Smooth muscle cell (in vitro differentiated cells): ENCODE results near the gene SHC3. TPM values are rescaled to one million over a fixed set of nuclear protein-coding genes. Genes with fewer than 3 reads are reported as not detected.

Experiments
- DNase-seq: peaks from one replicate; lab custom pipeline; 2025; ENCODE audit not compliant: unreplicated experiment; lab: John Stamatoyannopoulos, UW
- H2AFZ ChIP-seq: fragments of 200-600 bp; sonication (generic); 2 replicates; pipeline ENCODE4 v1.6.0; 2016; ENCODE audit warnings: antibody characterized with exemption, low read depth, mild to moderate bottlenecking
- H3F3A ChIP-seq: fragments of 200-600 bp; sonication (generic); 2 replicates; pipeline ENCODE4 v1.6.0; 2017; ENCODE audit warnings: antibody characterized with exemption, low read depth
- H3K27ac ChIP-seq: fragments of 200-600 bp; sonication (generic); 2 replicates; pipeline ENCODE4 v1.5.1; 2016; ENCODE audit warnings: low read depth, mild to moderate bottlenecking
- H3K27me3 ChIP-seq: fragments of 200-600 bp; sonication (generic); 2 replicates; pipeline ENCODE4 v1.6.1; 2016; ENCODE audit warnings: low read depth, mild to moderate bottlenecking
- H3K36me3 ChIP-seq: fragments of 200-600 bp; sonication (generic); 2 replicates; pipeline ENCODE4 v1.5.1; 2016; ENCODE audit warnings: low read depth
- H3K4me1 ChIP-seq: fragments of 200-600 bp; sonication (generic); 2 replicates; pipeline ENCODE4 v1.5.1; 2016; ENCODE audit warnings: low read depth
- H3K4me2 ChIP-seq: fragments of 200-600 bp; sonication (generic); 2 replicates; pipeline ENCODE4 v1.6.0; 2016; ENCODE audit warnings: mild to moderate bottlenecking
- H3K4me3 ChIP-seq: fragments of 200-600 bp; sonication (generic); 2 replicates; pipeline ENCODE4 v1.5.1; 2016; ENCODE audit warnings: mild to moderate bottlenecking
- H3K79me2 ChIP-seq: fragments of 200-600 bp; sonication (generic); 2 replicates; pipeline ENCODE4 v1.6.0; 2016; ENCODE audit warnings: low read depth, mild to moderate bottlenecking
- H3K9ac ChIP-seq: fragments of 200-600 bp; sonication (generic); 2 replicates; pipeline ENCODE4 v1.6.0; 2016; ENCODE audit warnings: low read depth
- H3K9me3 ChIP-seq: fragments of 200-600 bp; sonication (generic); replicated peaks from 2 replicates; pipeline ENCODE4 v1.5.1; 2016; ENCODE audit warnings: low read depth
- H4K20me1 ChIP-seq: fragments of 200-600 bp; sonication (generic); 2 replicates; pipeline ENCODE4 v1.6.0; 2016; ENCODE audit warnings: low read depth
- WGBS: methylation state at CpG from one replicate; pipeline ENCODE4 v1.1.7; 2016; ENCODE audit warnings: low lambda C conversion rate; 5-methylcytosine and 5-hydroxymethylcytosine counted together
- polyA plus RNA-seq: library from polyadenylated mRNA; unstranded; fragments of >200 nt; fragmentation: Nextera tagmentation; extraction: Ambion mirVana; gene quantifications from 2 replicates; pipeline ENCODE4 v1.2.1, GENCODE V29; 2016
- total RNA-seq: library from RNA; depleted of rRNA; stranded (reverse); fragments of >200 nt; gene quantifications from 2 replicates; pipeline ENCODE4 v1.2.3, GENCODE V29; 2014
- TF ChIP-seq, protein P1 (sequence below): fragments of 200-600 bp; sonication (generic); IDR thresholded peaks from 2 replicates; pipeline ENCODE4 v1.5.1; 2017; ENCODE audit warnings: borderline replicate concordance, mild to moderate bottlenecking, antibody characterized with exemption; ENCODE audit not compliant: insufficient read depth, poor library complexity, severe bottlenecking

SHC3 gene
- total and polyA plus RNA-seq, 2 experiments from 2014 or later: 0.38 to 0.67 TPM

DNA sequence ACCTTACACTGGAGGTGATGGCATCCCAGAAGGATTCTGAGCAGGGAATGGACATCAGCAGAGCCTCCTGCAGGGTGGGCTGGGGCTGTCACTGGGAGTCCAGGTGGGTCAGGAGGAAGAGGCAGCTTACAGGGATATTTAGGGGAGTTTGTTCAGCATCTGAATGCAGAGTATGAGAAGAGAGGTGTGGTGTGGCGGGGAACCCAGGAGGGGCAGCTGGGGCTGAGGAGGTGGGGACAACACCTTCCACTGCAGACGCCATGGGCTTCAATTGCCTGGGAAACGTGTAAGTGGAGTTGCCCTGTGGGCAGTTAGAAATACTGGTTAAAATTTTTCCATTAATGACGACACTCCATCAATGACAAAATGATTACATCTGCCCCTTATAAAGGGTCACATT lies 153.9 kb downstream of the SHC3 start:
- no peak overlapping the region for H2AFZ ChIP-seq
- H3K9me3 ChIP-seq: no peaks in the 10 kb centered on the region
- no peak overlapping the region for H3K4me3 ChIP-seq
- H3K4me1 ChIP-seq: peaks cover 4% of the 10 kb centered on the region
- H3K4me2 ChIP-seq: no peak overlapping the region
- no peaks in the 10 kb centered on the region for H3K27me3 ChIP-seq
- TF ChIP-seq, protein P1, sequence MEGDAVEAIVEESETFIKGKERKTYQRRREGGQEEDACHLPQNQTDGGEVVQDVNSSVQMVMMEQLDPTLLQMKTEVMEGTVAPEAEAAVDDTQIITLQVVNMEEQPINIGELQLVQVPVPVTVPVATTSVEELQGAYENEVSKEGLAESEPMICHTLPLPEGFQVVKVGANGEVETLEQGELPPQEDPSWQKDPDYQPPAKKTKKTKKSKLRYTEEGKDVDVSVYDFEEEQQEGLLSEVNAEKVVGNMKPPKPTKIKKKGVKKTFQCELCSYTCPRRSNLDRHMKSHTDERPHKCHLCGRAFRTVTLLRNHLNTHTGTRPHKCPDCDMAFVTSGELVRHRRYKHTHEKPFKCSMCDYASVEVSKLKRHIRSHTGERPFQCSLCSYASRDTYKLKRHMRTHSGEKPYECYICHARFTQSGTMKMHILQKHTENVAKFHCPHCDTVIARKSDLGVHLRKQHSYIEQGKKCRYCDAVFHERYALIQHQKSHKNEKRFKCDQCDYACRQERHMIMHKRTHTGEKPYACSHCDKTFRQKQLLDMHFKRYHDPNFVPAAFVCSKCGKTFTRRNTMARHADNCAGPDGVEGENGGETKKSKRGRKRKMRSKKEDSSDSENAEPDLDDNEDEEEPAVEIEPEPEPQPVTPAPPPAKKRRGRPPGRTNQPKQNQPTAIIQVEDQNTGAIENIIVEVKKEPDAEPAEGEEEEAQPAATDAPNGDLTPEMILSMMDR: no peak
- no peak overlapping the region for H3K9ac ChIP-seq
- no peak overlapping the region for H3K27ac ChIP-seq
- H3F3A ChIP-seq: peaks cover 13% of the 10 kb centered on the region
- H3K79me2 ChIP-seq: no peaks in the 10 kb centered on the region
- no peaks in the 10 kb centered on the region for H4K20me1 ChIP-seq
- no peak for DNase-seq
- WGBS: 88% methylated on average over 4 of the region's 4 CpGs
- H3K36me3 ChIP-seq: no peaks in the 10 kb centered on the region

DNA sequence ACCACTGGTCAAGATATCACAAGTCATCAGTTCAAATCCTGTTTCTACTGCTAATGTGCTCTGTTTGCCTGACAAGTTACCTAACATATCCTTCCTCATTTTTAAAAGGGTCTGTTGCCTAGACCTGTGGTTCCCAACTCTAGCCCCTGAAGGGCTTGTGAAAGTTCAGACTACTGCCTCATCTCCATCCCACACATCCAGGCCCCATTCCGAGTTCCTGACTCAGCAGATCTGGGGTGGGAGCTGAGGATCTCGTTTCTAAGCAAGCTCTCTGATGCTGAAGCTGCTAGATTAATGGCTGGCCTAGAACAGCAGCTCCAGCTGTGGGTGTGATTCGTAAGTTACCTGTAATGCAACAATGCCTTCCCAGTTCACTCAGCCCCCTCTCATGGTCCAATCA lies 154.9 kb downstream of the SHC3 start:
- 43% methylated on average over 3 of the region's 3 CpGs for WGBS
- H3K27me3 ChIP-seq: no peaks in the 10 kb centered on the region
- DNase-seq: no peak
- peak overlapping the region; percentile 84 for H3K27ac ChIP-seq
- H3K79me2 ChIP-seq: no peaks in the 10 kb centered on the region
- no peaks in the 10 kb centered on the region for H3K36me3 ChIP-seq
- TF ChIP-seq, protein P1: no peak
- H4K20me1 ChIP-seq: no peaks in the 10 kb centered on the region
- H3K9me3 ChIP-seq: no peaks in the 10 kb centered on the region
- H3K4me2 ChIP-seq: peak overlapping the region; percentile 32
- no peak overlapping the region for H2AFZ ChIP-seq
- peaks cover 4% of the 10 kb centered on the region for H3K4me1 ChIP-seq
- H3K9ac ChIP-seq: no peak overlapping the region
- no peak overlapping the region for H3K4me3 ChIP-seq
- peaks cover 13% of the 10 kb centered on the region for H3F3A ChIP-seq

DNA sequence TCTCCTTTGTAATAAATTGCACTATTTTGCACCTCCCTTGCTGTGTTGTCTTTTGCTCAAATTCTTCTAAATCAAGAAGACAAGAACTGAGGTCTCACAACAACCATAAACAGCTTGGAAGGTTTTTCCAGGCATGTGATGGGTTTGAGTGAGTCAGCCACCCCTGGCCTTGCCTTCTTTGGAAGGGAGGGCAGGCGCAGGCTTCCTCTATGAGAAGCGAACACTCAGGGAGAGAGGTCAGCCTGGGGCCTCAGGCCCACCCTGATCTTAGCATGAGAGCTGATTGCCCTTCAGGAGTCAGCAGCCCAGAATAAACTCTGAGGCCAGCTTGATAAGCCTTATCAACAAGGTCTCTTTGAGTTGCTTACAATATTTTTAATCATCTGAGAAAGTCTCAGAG lies 155.7 kb downstream of the SHC3 start:
- Histone ChIP-seq H4K20me1 (no peaks in the 10 kb centered on the region), H3K27ac (peak overlapping the region; percentile 84), H3K4me3 (no peak overlapping the region), H3K9me3 (no peaks in the 10 kb centered on the region), H3K9ac (no peak overlapping the region), H3K27me3 (no peaks in the 10 kb centered on the region), H3K4me1 (peaks cover 4% of the 10 kb centered on the region), H3K4me2 (peak overlapping the region; percentile 32), H3K79me2 (no peaks in the 10 kb centered on the region), H3F3A (peaks cover 13% of the 10 kb centered on the region), H3K36me3 (no peaks in the 10 kb centered on the region), H2AFZ (peak overlapping the region; percentile 41)
- WGBS: 10% methylated on average over 2 of the region's 2 CpGs
- TF ChIP-seq, protein P1: no peak
- no peak for DNase-seq

DNA sequence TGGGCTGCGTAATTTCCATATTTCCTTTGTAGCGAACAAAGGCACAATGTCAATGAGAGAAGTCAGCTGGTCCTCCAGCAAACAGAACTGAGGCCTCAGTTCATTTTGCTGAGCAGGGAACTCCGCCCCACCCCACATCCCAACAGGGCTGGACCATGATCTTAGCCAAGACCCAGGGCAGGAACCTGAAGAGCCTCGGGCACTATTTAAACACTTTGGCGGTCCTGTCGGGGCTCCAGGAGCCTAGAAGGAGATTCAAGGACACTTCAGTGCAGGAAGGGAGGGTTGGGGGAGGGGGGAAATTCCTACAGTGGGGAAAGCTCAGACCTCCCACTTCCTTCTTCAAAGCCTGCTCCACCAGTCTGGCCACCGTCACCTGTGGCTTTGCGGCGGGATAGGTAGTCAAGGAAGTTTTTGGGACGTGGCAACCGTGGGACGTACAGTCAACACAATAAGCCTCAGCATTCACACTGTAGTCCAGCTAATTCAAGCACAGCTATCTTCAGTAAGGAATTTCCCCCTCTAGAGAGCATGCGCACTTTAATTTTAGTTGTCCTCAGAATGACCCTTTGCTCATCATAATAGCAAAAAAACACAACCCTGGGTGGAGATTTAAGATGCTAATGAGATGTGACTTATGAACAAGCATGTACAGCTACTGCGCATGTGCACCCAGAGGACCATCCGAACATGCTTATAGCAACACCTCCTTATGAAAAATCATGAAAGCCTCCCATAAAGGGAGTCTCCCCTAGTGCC lies 156.4 kb downstream of the SHC3 start:
- H3K9ac ChIP-seq: no peak overlapping the region
- peaks cover 13% of the 10 kb centered on the region for H3F3A ChIP-seq
- H3K27me3 ChIP-seq: no peaks in the 10 kb centered on the region
- DNase-seq: no peak
- peaks cover 4% of the 10 kb centered on the region for H3K4me1 ChIP-seq
- no peaks in the 10 kb centered on the region for H3K79me2 ChIP-seq
- peak overlapping the region; percentile 84 for H3K27ac ChIP-seq
- H3K4me2 ChIP-seq: peak overlapping the region; percentile 32
- no peaks in the 10 kb centered on the region for H3K9me3 ChIP-seq
- TF ChIP-seq, protein P1: no peak
- H3K4me3 ChIP-seq: no peak overlapping the region
- WGBS: 64% methylated on average over 15 of the region's 15 CpGs
- H2AFZ ChIP-seq: no peak overlapping the region
- no peaks in the 10 kb centered on the region for H4K20me1 ChIP-seq
- H3K36me3 ChIP-seq: no peaks in the 10 kb centered on the region
